Endothelial cell of umbilical vein (primary cell): Measurements from ENCODE around the gene LLGL2. TPM values are rescaled to one million over a fixed set of nuclear protein-coding genes. Genes with fewer than 3 reads are reported as not detected.

ENCODE experiments used
- BruUV-seq: library from RNA; stranded (reverse); fragments of 400-500 nt; replicated peaks from 2 replicates; lab custom pipeline; 2021; lab: Mats Ljungman, UMichigan
- CTCF ChIA-PET: fragments of 300-600, 350-600 bp; sonication (Branson Sonifier 250); formaldehyde crosslinking; loops from one replicate; lab custom pipeline; 2021; ENCODE audit warnings: antibody characterized with exemption, inconsistent platforms; lab: Charles Lee
- POLR2A ChIA-PET: fragments of 300-600, 350-600 bp; sonication (Branson Sonifier 250); formaldehyde crosslinking; loops from one replicate; lab custom pipeline; 2021; ENCODE audit warnings: antibody characterized with exemption, inconsistent platforms; lab: Charles Lee
- DNase-seq: peaks from one replicate; pipeline ENCODE4 v3.0.0-alpha.2; 2011; ENCODE audit warnings: low read depth, low spot score
- FAIRE-seq: peaks from 2 replicates; lab custom pipeline; 2011; peaks lifted over from hg19 to GRCh38; lab: Jason Lieb, UNC
- H2AFZ ChIP-seq: 2 replicates; pipeline ENCODE4 v1.6.0; 2012; ENCODE audit warnings: low read depth, low read length, control low read depth, inconsistent platforms
- H3K27ac ChIP-seq: 2 replicates; pipeline ENCODE4 v1.5.1; 2011; ENCODE audit warnings: low read depth, mild to moderate bottlenecking, control low read depth, low read length, moderate library complexity; ENCODE audit not compliant: insufficient read depth
- H3K27me3 ChIP-seq, 2 experiments: 2 replicates each; pipeline versions ENCODE4 v1.6.0 to v1.6.1; 2011; ENCODE audit warnings: low read length in 2 of 2, mixed read lengths in 1 of 2; ENCODE audit not compliant: control insufficient read depth in 2 of 2, insufficient read depth in 2 of 2
- H3K36me3 ChIP-seq, 2 experiments: 2 replicates in 1 of 2; 3 replicates in 1 of 2; pipeline ENCODE4 v1.5.1; 2011; ENCODE audit warnings: low read length in 2 of 2, mild to moderate bottlenecking in 1 of 2, moderate library complexity in 1 of 2; ENCODE audit not compliant: control insufficient read depth in 2 of 2, insufficient read depth in 2 of 2; ENCODE audit errors: extremely low read depth in 1 of 2
- H3K4me1 ChIP-seq: 3 replicates; pipeline ENCODE4 v1.5.1; 2011; ENCODE audit warnings: mild to moderate bottlenecking, low read length; ENCODE audit not compliant: control insufficient read depth, insufficient read depth; ENCODE audit errors: extremely low read depth
- H3K4me2 ChIP-seq: 2 replicates; pipeline ENCODE4 v1.6.1; 2011; ENCODE audit warnings: low read length, control low read depth, mixed read lengths; ENCODE audit not compliant: insufficient read depth
- H3K4me3 ChIP-seq, 3 experiments: fragments of 200-600 bp in 1 of 3; sonication (generic), shearing (Covaris generic) in 1 of 3; replicated peaks in 1 of 3; 2 replicates each; pipeline ENCODE4 v1.5.1; 2011 to 2016; ENCODE audit warnings: control low read depth in 3 of 3, low read length in 3 of 3, mild to moderate bottlenecking in 2 of 3, inconsistent platforms in 1 of 3, low read depth in 1 of 3, moderate library complexity in 1 of 3; ENCODE audit not compliant: insufficient read depth in 1 of 3
- H3K79me2 ChIP-seq: 2 replicates; pipeline ENCODE4 v1.6.0; 2012; ENCODE audit warnings: low read length, inconsistent platforms; ENCODE audit not compliant: control insufficient read depth, insufficient read depth
- H3K9ac ChIP-seq: replicated peaks from 2 replicates; pipeline ENCODE3; 2011; ENCODE audit warnings: low read length, control low read depth; ENCODE audit not compliant: insufficient read depth; ENCODE audit errors: extremely low read depth
- H3K9me1 ChIP-seq: replicated peaks from 3 replicates; pipeline ENCODE4 v1.6.0; 2011; ENCODE audit warnings: mild to moderate bottlenecking, low read length; ENCODE audit not compliant: control insufficient read depth, insufficient read depth; ENCODE audit errors: extremely low read depth
- H3K9me3 ChIP-seq: replicated peaks from 2 replicates; pipeline ENCODE4 v1.5.1; 2012; ENCODE audit warnings: low read length, inconsistent platforms; ENCODE audit not compliant: control insufficient read depth, insufficient read depth
- H4K20me1 ChIP-seq: replicated peaks from 2 replicates; pipeline ENCODE3; 2011; ENCODE audit warnings: mild to moderate bottlenecking, low read length; ENCODE audit not compliant: control insufficient read depth, insufficient read depth; ENCODE audit errors: extremely low read depth
- CTCF ChIP-seq, 2 donors: IDR thresholded peaks; 1 replicate in 1 of 2; 2 replicates in 1 of 2; pipeline ENCODE4 v1.5.1; 2011; ENCODE audit warnings: low read length in 2 of 2, mild to moderate bottlenecking in 2 of 2, moderate library complexity in 2 of 2, control low read depth in 1 of 2, inconsistent platforms in 1 of 2, low read depth in 1 of 2; ENCODE audit not compliant: insufficient read depth in 1 of 2; ENCODE audit errors: extremely low read depth in 1 of 2
- EZH2 ChIP-seq: IDR thresholded peaks from 2 replicates; pipeline ENCODE4 v1.6.1; 2012; ENCODE audit warnings: borderline replicate concordance, low read depth, mild to moderate bottlenecking, moderate library complexity, low read length, inconsistent platforms; ENCODE audit not compliant: severe bottlenecking
- FOS ChIP-seq: IDR thresholded peaks from 2 replicates; pipeline ENCODE4 v1.6.1; 2011; ENCODE audit warnings: mild to moderate bottlenecking, low read length, moderate library complexity, borderline replicate concordance; ENCODE audit not compliant: insufficient read depth
- GATA2 ChIP-seq: IDR thresholded peaks from 2 replicates; pipeline ENCODE4 v1.7.0; 2011; ENCODE audit warnings: low read depth, mild to moderate bottlenecking, moderate library complexity, mixed read lengths, low read length; ENCODE audit not compliant: insufficient read length, insufficient read depth
- JUN ChIP-seq: IDR thresholded peaks from 2 replicates; pipeline ENCODE4 v1.6.1; 2011; ENCODE audit warnings: borderline replicate concordance, low read depth; ENCODE audit not compliant: insufficient read length, insufficient read depth
- MAX ChIP-seq: IDR thresholded peaks from 2 replicates; pipeline ENCODE4 v1.6.1; 2011; ENCODE audit not compliant: insufficient read depth, insufficient read length
- MYC ChIP-seq: IDR thresholded peaks from one replicate; pipeline ENCODE4 v1.6.1; 2011; ENCODE audit warnings: mild to moderate bottlenecking, low read depth, low read length
- POLR2A ChIP-seq: IDR thresholded peaks from 2 replicates; pipeline ENCODE4 v1.6.1; 2012; ENCODE audit warnings: low read depth, mild to moderate bottlenecking, control low read depth, low read length
- POLR2AphosphoS5 ChIP-seq: IDR thresholded peaks from 2 replicates; pipeline ENCODE4 v1.6.1; 2012; ENCODE audit warnings: low read depth, mild to moderate bottlenecking, control low read depth, low read length, moderate library complexity; ENCODE audit not compliant: insufficient read depth
- dilution Hi-C: fragments of 300-500 bp; cut with MboI; formaldehyde crosslinking; loops from one replicate; pipeline ENCODE4 v1.15.0; 2019; ENCODE audit warnings: low sequenced_read_pairs; ENCODE audit not compliant: extremely low pct_ligation_motif_present
- intact Hi-C: fragments of 100-400 bp; cut with micrococcal nuclease; formaldehyde crosslinking; loops from one replicate; pipeline ENCODE4 v1.10.0; 2022
- polyA plus RNA-seq, 4 experiments: library from polyadenylated mRNA; depleted of rRNA in 3 of 4; stranded (reverse) in 3 of 4; unstranded in 1 of 4; fragments of >200 nt; gene quantifications; 2 replicates each; pipeline versions ENCODE4 v1.2.1 to v1.2.3, GENCODE V29; 2011 to 2012; ENCODE audit warnings: missing spikeins in 1 of 4
- total RNA-seq: library from RNA; stranded (reverse); gene quantifications from 2 replicates; pipeline ENCODE4 v1.2.3, GENCODE V29; 2021

Gene LLGL2
- total and polyA plus RNA-seq, 2 donors (not counting 3 experiments of a cell fraction or from before 2014, with no cell fraction given) = 5.3 to 5.4 TPM

- intact Hi-C loops (no loop called here), dilution Hi-C loops (no loop called here)
- Histone ChIP-seq H3K4me3 (no peak overlapping the region), H3K9me3 (no peaks in the 10 kb centered on the region), H3K9me1 (no peaks in the 10 kb centered on the region), H3K9ac (no peak overlapping the region), H3K4me1 (peaks cover 9% of the 10 kb centered on the region), H3K27me3 (no peaks in the 10 kb centered on the region), H3K79me2 (no peaks in the 10 kb centered on the region), H3K4me2 (no peak overlapping the region), H4K20me1 (no peaks in the 10 kb centered on the region), H2AFZ (no peak overlapping the region), H3K27ac (no peak overlapping the region), H3K36me3 (peaks cover 0 to 16% of the 10 kb centered on the region in 2 experiments)
- BruUV-seq = no TSS peak
- TF ChIP-seq JUN = no peak
- no peak for TF ChIP-seq GATA2
- TF ChIP-seq FOS = no peak
- no peak for TF ChIP-seq MAX
- TF ChIP-seq POLR2A = no peak
- no peak for TF ChIP-seq POLR2AphosphoS5
- TF ChIP-seq CTCF (IDR thresholded peaks at IDR 0.05; ENCODE audit: extremely low read depth in 1 of 2, insufficient read depth in 1 of 2, low read depth in 1 of 2, low read length in 2 of 2) = no peak
- TF ChIP-seq MYC = no peak
- no peak for TF ChIP-seq EZH2
- ChIA-PET CTCF (no interaction called here), POLR2A (no interaction called here)
- FAIRE-seq (no peak), DNase-seq (no peak)
These were observed 36.0 kb upstream of the LLGL2 start for GRCh38 chr17:75489511-75489955.
